ENCODE measurements around the gene OR10A2. TPM values are rescaled to one million over a fixed set of nuclear protein-coding genes. Genes with fewer than 3 reads are reported as not detected.

OR10A2 gene, protein sequence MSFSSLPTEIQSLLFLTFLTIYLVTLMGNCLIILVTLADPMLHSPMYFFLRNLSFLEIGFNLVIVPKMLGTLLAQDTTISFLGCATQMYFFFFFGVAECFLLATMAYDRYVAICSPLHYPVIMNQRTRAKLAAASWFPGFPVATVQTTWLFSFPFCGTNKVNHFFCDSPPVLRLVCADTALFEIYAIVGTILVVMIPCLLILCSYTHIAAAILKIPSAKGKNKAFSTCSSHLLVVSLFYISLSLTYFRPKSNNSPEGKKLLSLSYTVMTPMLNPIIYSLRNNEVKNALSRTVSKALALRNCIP
- not detected in 5 replicates for total RNA-seq (2022; extraction: Qiagen RNA extraction)

DNA sequence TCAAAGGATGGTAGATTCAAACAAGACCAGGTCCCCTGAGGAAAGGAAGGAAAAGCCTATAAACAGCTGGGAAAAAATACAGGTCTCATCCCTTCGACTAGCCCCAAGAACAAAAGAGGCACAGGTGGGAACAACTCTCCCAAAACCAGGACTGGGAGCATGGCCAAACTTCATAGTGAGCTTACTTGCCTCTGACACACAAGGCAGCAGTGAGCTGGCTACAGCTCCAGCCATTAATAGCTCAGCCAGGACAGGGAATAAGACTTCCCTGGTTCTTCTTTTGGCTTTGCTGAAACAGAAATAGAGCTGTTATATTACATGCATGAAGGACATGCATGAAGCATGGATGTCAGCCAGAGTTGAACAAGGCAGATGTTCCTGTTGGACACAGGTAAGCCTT is at the start of gene OR10A2:
Gene OR10A2, plus strand, starts transcription at position 97 of the 400 bp plus-strand sequence. CDS start 6,698 bp downstream, outside the sequence.

GRCh38 chr11:6845383-6845782 is 17.5 kb upstream of the OR10A2 start, which contains the start of gene OR10A5:
TSS of gene OR10A5 (plus strand) at chr11:6845683. CDS start at chr11:6845683, 0 bp downstream.

GRCh38 chr11:6876325-6876724 is 13.5 kb downstream of the OR10A2 start, which contains the start of gene OR10A4:
TSS of gene OR10A4 (plus strand) at chr11:6876625. CDS start at chr11:6876648, 23 bp downstream.

GRCh38 chr11:6892400-6892799 is 29.5 kb downstream of the OR10A2 start, which contains the start of gene OR2D2:
TSS of gene OR2D2 (minus strand) at chr11:6892500. CDS start at chr11:6892500, 0 bp downstream.

GRCh38 chr11:6920702-6921101 is 57.8 kb downstream of the OR10A2 start, which contains the start of gene OR2D3:
TSS of gene OR2D3 (plus strand) at chr11:6921002. CDS start at chr11:6921002, 0 bp downstream.

Other genes with a start within 250 kb of the OR10A2 start
- 36.1 to 51.4 TPM (median 50.6 TPM) in 5 replicates for gene TPP1, start 243.6 kb upstream of the OR10A2 start, total RNA-seq (2022; extraction: Qiagen RNA extraction)
- 0.07 to 0.15 TPM (median 0.09 TPM) in 5 replicates for gene DCHS1, start 207.2 kb upstream of the OR10A2 start, total RNA-seq (2022; extraction: Qiagen RNA extraction)
- 79.3 to 116 TPM (median 95.2 TPM) in 5 replicates for gene MRPL17, start 179.7 kb upstream of the OR10A2 start, total RNA-seq (2022; extraction: Qiagen RNA extraction)
- gene OR2AG2, start 91.1 kb upstream of the OR10A2 start, total RNA-seq (2022; extraction: Qiagen RNA extraction): 0.05 to 0.08 TPM (median 0.05 TPM) in 3 of 5 replicates, not detected in the others
- not detected in 5 replicates for gene OR2AG1, start 80.0 kb upstream of the OR10A2 start, total RNA-seq (2022; extraction: Qiagen RNA extraction)
- not detected in 5 replicates for gene OR6A2, start 63.4 kb upstream of the OR10A2 start, total RNA-seq (2022; extraction: Qiagen RNA extraction)
- gene OR10A5, start 17.4 kb upstream of the OR10A2 start, total RNA-seq (2022; extraction: Qiagen RNA extraction): not detected in 5 replicates
- gene OR10A4, start 13.6 kb downstream of the OR10A2 start, total RNA-seq (2022; extraction: Qiagen RNA extraction): not detected in 5 replicates
- not detected in 5 replicates for gene OR2D2, start 29.4 kb downstream of the OR10A2 start, total RNA-seq (2022; extraction: Qiagen RNA extraction)
- not detected in 5 replicates for gene OR2D3, start 57.9 kb downstream of the OR10A2 start, total RNA-seq (2022; extraction: Qiagen RNA extraction)
- 0.76 to 1.2 TPM (median 0.97 TPM) in 5 replicates for gene ZNF215, start 63.4 kb downstream of the OR10A2 start, total RNA-seq (2022; extraction: Qiagen RNA extraction)
- gene ZNF214, start 157.3 kb downstream of the OR10A2 start, total RNA-seq (2022; extraction: Qiagen RNA extraction): 0.54 to 1.1 TPM (median 0.88 TPM) in 5 replicates
- not detected in 5 replicates for gene NLRP14, start 157.4 kb downstream of the OR10A2 start, total RNA-seq (2022; extraction: Qiagen RNA extraction)
- not detected in 5 replicates for gene RBMXL2, start 225.9 kb downstream of the OR10A2 start, total RNA-seq (2022; extraction: Qiagen RNA extraction)